HCT116 (cell line): ENCODE results near the gene HHAT. TPM values are rescaled to one million over a fixed set of nuclear protein-coding genes. Genes with fewer than 3 reads are reported as not detected.

Experiments used
- ATAC-seq: fragments of 200-7000 bp; cut with Tn5 transposase; 2 replicates; pipeline ENCODE4 v1.9.1; 2020; ENCODE audit warnings: mild to moderate bottlenecking, moderate library complexity
- BruUV-seq: library from RNA; stranded (reverse); fragments of 400-500 nt; replicated peaks from 2 replicates; lab custom pipeline; 2021; lab: Mats Ljungman, UMichigan
- CTCF ChIA-PET: fragments of 300-600 bp; sonication (Branson Sonifier 250); formaldehyde crosslinking; loops from one replicate; lab custom pipeline; 2021; ENCODE audit warnings: antibody characterized with exemption; lab: Charles Lee
- POLR2A ChIA-PET: fragments of 300-600, 350-600 bp; sonication (Branson Sonifier 250); formaldehyde crosslinking; loops from one replicate; lab custom pipeline; 2021; ENCODE audit warnings: antibody characterized with exemption; lab: Charles Lee
- RAD21 ChIA-PET, 2 experiments: fragments of 300-600 bp; sonication (Branson Sonifier 250); formaldehyde crosslinking; loops; one replicate each; lab custom pipeline; 2023; ENCODE audit warnings: low total read pairs in 2 of 2; ENCODE audit not compliant: uncharacterized antibody in 2 of 2, unreplicated experiment in 2 of 2, low non-redundant PET in 1 of 2; lab: Charles Lee
- DNase-seq: peaks from one replicate; pipeline ENCODE4 v3.0.0-alpha.2; 2010; ENCODE audit warnings: low read depth, low spot score
- H2AFZ ChIP-seq: fragments of 200-600 bp; shearing (Covaris generic), sonication (generic); 2 replicates; pipeline ENCODE4 v1.6.1; 2017; ENCODE audit warnings: low read depth, mixed run types, mixed read lengths, antibody characterized with exemption, low read length; ENCODE audit not compliant: poor library complexity, severe bottlenecking
- H3K27ac ChIP-seq: 2 replicates; pipeline ENCODE4 v1.5.1; 2012; ENCODE audit warnings: low read depth, low read length
- H3K27me3 ChIP-seq: fragments of 200-600 bp; sonication (generic); 2 replicates; pipeline ENCODE4 v1.6.1; 2016; ENCODE audit warnings: mixed run types, low read length, mixed read lengths; ENCODE audit not compliant: insufficient read depth
- H3K36me3 ChIP-seq, 2 experiments: fragments of 200-500 bp in 1 of 2; fragments of 200-600 bp in 1 of 2; sonication (Bioruptor generic) in 1 of 2; sonication (generic) in 1 of 2; 2 replicates each; pipeline versions ENCODE4 v1.5.1 to v1.6.1; 2014 to 2016; ENCODE audit warnings: low read length in 2 of 2, inconsistent platforms in 1 of 2, mixed read lengths in 1 of 2, mixed run types in 1 of 2; ENCODE audit not compliant: insufficient read depth in 2 of 2, control insufficient read depth in 1 of 2
- H3K4me1 ChIP-seq, 2 experiments: fragments of 200-600 bp in 1 of 2; sonication (generic) in 1 of 2; 2 replicates each; pipeline versions ENCODE4 v1.5.1 to v1.6.1; 2012 to 2017; ENCODE audit warnings: low read length in 2 of 2, inconsistent platforms in 1 of 2, mild to moderate bottlenecking in 1 of 2, mixed read lengths in 1 of 2, mixed run types in 1 of 2, moderate library complexity in 1 of 2; ENCODE audit not compliant: insufficient read depth in 2 of 2, control insufficient read depth in 1 of 2
- H3K4me2 ChIP-seq: fragments of 200-600 bp; sonication (generic); 2 replicates; pipeline ENCODE4 v1.6.1; 2017; ENCODE audit warnings: mixed run types, low read length, mixed read lengths
- H3K4me3 ChIP-seq, 2 experiments: fragments of 200-600 bp in 1 of 2; sonication (generic) in 1 of 2; replicated peaks in 1 of 2; 2 replicates each; pipeline ENCODE4 v1.5.1; 2011 to 2016; ENCODE audit warnings: low read length in 2 of 2, control low read depth in 1 of 2, low read depth in 1 of 2, mild to moderate bottlenecking in 1 of 2, mixed read lengths in 1 of 2, mixed run types in 1 of 2
- H3K79me2 ChIP-seq: fragments of 200-600 bp; sonication (generic); 2 replicates; pipeline ENCODE4 v1.6.1; 2017; ENCODE audit warnings: mild to moderate bottlenecking, mixed run types, low read length, moderate library complexity, mixed read lengths; ENCODE audit not compliant: insufficient read depth
- H3K9ac ChIP-seq: fragments of 200-600 bp; sonication (generic); 2 replicates; pipeline ENCODE4 v1.6.1; 2016; ENCODE audit warnings: low read length, mixed read lengths
- H3K9me2 ChIP-seq: fragments of 200-600 bp; sonication (generic), shearing (Covaris generic); 2 replicates; pipeline ENCODE4 v1.6.1; 2017; ENCODE audit warnings: mixed run types, mild to moderate bottlenecking, moderate library complexity; ENCODE audit not compliant: insufficient read depth
- H3K9me3 ChIP-seq, 2 experiments: fragments of 200-500 bp in 1 of 2; fragments of 200-600 bp in 1 of 2; sonication (Bioruptor generic) in 1 of 2; sonication (generic) in 1 of 2; 2 replicates each; pipeline ENCODE4 v1.6.1; 2014 to 2017; ENCODE audit warnings: low read length in 2 of 2, mixed read lengths in 2 of 2, inconsistent platforms in 1 of 2, low read depth in 1 of 2, mild to moderate bottlenecking in 1 of 2, mixed run types in 1 of 2, moderate library complexity in 1 of 2; ENCODE audit not compliant: control insufficient read depth in 1 of 2, insufficient read depth in 1 of 2
- H4K20me1 ChIP-seq: fragments of 200-600 bp; sonication (generic), shearing (Covaris generic); 2 replicates; pipeline ENCODE4 v1.6.1; 2017; ENCODE audit warnings: mixed run types, mild to moderate bottlenecking, moderate library complexity; ENCODE audit not compliant: insufficient read depth
- ATF3 ChIP-seq: IDR thresholded peaks from 2 replicates; pipeline ENCODE4 v1.6.1; 2012
- CBX3 ChIP-seq: IDR thresholded peaks from 2 replicates; pipeline ENCODE4 v1.6.1; 2012; ENCODE audit warnings: low read depth
- CEBPB ChIP-seq: IDR thresholded peaks from 2 replicates; pipeline ENCODE4 v1.6.1; 2012; ENCODE audit warnings: low read depth
- CTCF ChIP-seq, 3 experiments: fragments of 200-600 bp in 1 of 3; sonication (generic) in 1 of 3; IDR thresholded peaks in 2 of 3; conservative IDR thresholded peaks in 1 of 3; 2 replicates each; pipeline ENCODE4 v1.5.1; 2012 to 2017; ENCODE audit warnings: low read depth in 2 of 3, low read length in 2 of 3, antibody characterized with exemption in 1 of 3, borderline replicate concordance in 1 of 3, control low read depth in 1 of 3, mild to moderate bottlenecking in 1 of 3, mixed read lengths in 1 of 3, mixed run types in 1 of 3, moderate library complexity in 1 of 3; ENCODE audit not compliant: insufficient read depth in 1 of 3
- EGR1 ChIP-seq: IDR thresholded peaks from 2 replicates; pipeline ENCODE4 v1.6.1; 2012; ENCODE audit warnings: low read depth
- ELF1 ChIP-seq: IDR thresholded peaks from 2 replicates; pipeline ENCODE4 v1.6.1; 2012; ENCODE audit warnings: low read depth, borderline replicate concordance
- FOSL1 ChIP-seq: IDR thresholded peaks from 2 replicates; pipeline ENCODE4 v1.6.1; 2012; ENCODE audit warnings: low read depth
- JUND ChIP-seq: IDR thresholded peaks from 2 replicates; pipeline ENCODE4 v1.6.1; 2012
- POLR2A ChIP-seq: IDR thresholded peaks from 2 replicates; pipeline ENCODE4 v1.7.0; 2011; ENCODE audit warnings: borderline replicate concordance; ENCODE audit not compliant: insufficient read depth, insufficient read length; ENCODE audit errors: extremely low read depth
- POLR2AphosphoS5 ChIP-seq: IDR thresholded peaks from 2 replicates; pipeline ENCODE4 v1.6.1; 2011; ENCODE audit warnings: mild to moderate bottlenecking, low read depth, low read length, moderate library complexity
- SIN3A ChIP-seq: IDR thresholded peaks from 2 replicates; pipeline ENCODE4 v1.6.1; 2012; ENCODE audit warnings: low read depth
- SRF ChIP-seq: IDR thresholded peaks from 2 replicates; pipeline ENCODE4 v1.6.1; 2012; ENCODE audit warnings: low read depth
- TCF7L2 ChIP-seq: IDR thresholded peaks from 2 replicates; pipeline ENCODE4 v1.7.0; 2011; ENCODE audit warnings: borderline replicate concordance, inconsistent platforms; ENCODE audit not compliant: insufficient read depth, insufficient read length; ENCODE audit errors: extremely low read depth
- YY1 ChIP-seq: IDR thresholded peaks from 2 replicates; pipeline ENCODE4 v1.6.1; 2011; ENCODE audit warnings: low read length, low read depth, moderate library complexity, mild to moderate bottlenecking; ENCODE audit not compliant: insufficient replicate concordance; ENCODE audit errors: extremely low read depth
- ZBTB33 ChIP-seq: IDR thresholded peaks from 2 replicates; pipeline ENCODE4 v1.6.1; 2011; ENCODE audit warnings: mild to moderate bottlenecking, low read length, moderate library complexity; ENCODE audit not compliant: insufficient replicate concordance; ENCODE audit errors: extremely low read depth
- intact Hi-C: fragments of 100-400 bp; cut with micrococcal nuclease; formaldehyde crosslinking; loops from 2 replicates; pipeline ENCODE4 v1.10.0; 2022
- total RNA-seq: library from RNA; stranded (reverse); gene quantifications from one replicate; pipeline ENCODE4 v1.2.1, GENCODE V29; 2021; ENCODE audit not compliant: unreplicated experiment

Gene HHAT
- total RNA-seq, 1 experiment from 2014 or later, result 2.7 TPM

- no peak overlapping the region for H3K9ac ChIP-seq
- H3K36me3 ChIP-seq, result no peaks in the 10 kb centered on the region
- no peak for DNase-seq
- ATAC-seq, result no peak
- CTCF ChIA-PET, result no interaction called here
- H3K4me2 ChIP-seq, result no peak overlapping the region
- POLR2A ChIA-PET, result no interaction called here
- H3K79me2 ChIP-seq, result no peaks in the 10 kb centered on the region
- TF ChIP-seq SIN3A, result no peak
- no peak for TF ChIP-seq POLR2AphosphoS5
- TF ChIP-seq ELF1, result no peak
- no peak for TF ChIP-seq TCF7L2
- no peak for TF ChIP-seq POLR2A
- TF ChIP-seq JUND, result no peak
- no peak for TF ChIP-seq CEBPB
- no peak for TF ChIP-seq YY1
- TF ChIP-seq SRF, result no peak
- no peak for TF ChIP-seq EGR1
- no peaks in the 10 kb centered on the region for H3K9me3 ChIP-seq
- intact Hi-C loops, result no loop called here
- no peaks in the 10 kb centered on the region for H3K9me2 ChIP-seq
- no peak overlapping the region for H2AFZ ChIP-seq
- RAD21 ChIA-PET, result no interaction called here
- H3K27me3 ChIP-seq, result peaks cover 42% of the 10 kb centered on the region
- no peaks in the 10 kb centered on the region for H4K20me1 ChIP-seq
- no peak overlapping the region for H3K4me3 ChIP-seq
- H3K27ac ChIP-seq, result no peak overlapping the region
- BruUV-seq, result no TSS peak
- H3K4me1 ChIP-seq, result no peaks in the 10 kb centered on the region
Observed at GRCh38 chr1:210482491-210482890, 153.8 kb downstream of the HHAT start.

GRCh38 chr1:210482945-210483617, 154.4 kb downstream of the HHAT start:
- H3K9me2 ChIP-seq, result no peaks in the 10 kb centered on the region
- H2AFZ ChIP-seq, result no peak overlapping the region
- ChIA-PET RAD21 (no interaction called here), POLR2A (no interaction called here), CTCF (no interaction called here)
- peaks cover 42% of the 10 kb centered on the region for H3K27me3 ChIP-seq
- no peaks in the 10 kb centered on the region for H3K9me3 ChIP-seq
- ATAC-seq (no peak), DNase-seq (no peak)
- no peak overlapping the region for H3K9ac ChIP-seq
- no peaks in the 10 kb centered on the region for H3K36me3 ChIP-seq
- BruUV-seq, result no TSS peak
- intact Hi-C loops, result no loop called here
- H3K4me2 ChIP-seq, result no peak overlapping the region
- no peak overlapping the region for H3K4me3 ChIP-seq
- no peaks in the 10 kb centered on the region for H3K79me2 ChIP-seq
- H3K4me1 ChIP-seq, result no peaks in the 10 kb centered on the region
- H4K20me1 ChIP-seq, result no peaks in the 10 kb centered on the region
- no peak overlapping the region for H3K27ac ChIP-seq
- TF ChIP-seq CTCF (IDR thresholded peaks at IDR 0.05 in 2 of 3, conservative IDR thresholded peaks at IDR 0.05 in 1 of 3; ENCODE audit: borderline replicate concordance in 1 of 3, insufficient read depth in 1 of 3, low read depth in 2 of 3, low read length in 2 of 3) (no peak), TCF7L2 (no peak), EGR1 (no peak), ZBTB33 (no peak), ATF3 (no peak), JUND (no peak), POLR2A (no peak), FOSL1 (no peak), POLR2AphosphoS5 (no peak), CEBPB (no peak), CBX3 (no peak), YY1 (no peak)
